ENCODE data around the gene GRIFIN. TPM values are rescaled to one million over a fixed set of nuclear protein-coding genes. Genes with fewer than 3 reads are reported as not detected.
"Not testable (repeated sequence)": the region's sequence is repeated elsewhere in the genome, so short reads cannot be mapped to it uniquely, and the experiment has no call there.

GRIFIN gene
- total RNA-seq, 1 donor from 2014 or later, result not detected

DNA sequence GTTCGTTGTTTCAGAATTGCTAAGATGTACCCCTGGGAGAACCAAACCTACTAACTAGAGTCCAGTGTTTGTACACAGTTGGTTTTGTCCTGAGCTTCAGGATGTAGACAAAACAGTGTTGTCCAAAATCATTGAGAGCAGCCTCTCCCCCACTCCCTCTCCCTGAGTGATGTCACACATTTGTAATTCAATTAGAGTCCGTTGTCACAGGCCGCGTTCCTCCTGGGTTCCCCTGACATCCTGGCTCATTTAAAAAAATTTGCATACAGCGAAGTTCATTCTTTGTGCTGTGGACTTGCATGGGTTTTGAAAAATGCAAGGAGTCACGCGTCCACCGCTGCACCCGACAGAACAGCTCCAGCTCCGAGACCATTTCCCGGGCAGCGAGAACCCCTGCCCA, 10.3 kb downstream of the GRIFIN start:
- intact Hi-C loops (cut with micrococcal nuclease), result no loop called here

DNA sequence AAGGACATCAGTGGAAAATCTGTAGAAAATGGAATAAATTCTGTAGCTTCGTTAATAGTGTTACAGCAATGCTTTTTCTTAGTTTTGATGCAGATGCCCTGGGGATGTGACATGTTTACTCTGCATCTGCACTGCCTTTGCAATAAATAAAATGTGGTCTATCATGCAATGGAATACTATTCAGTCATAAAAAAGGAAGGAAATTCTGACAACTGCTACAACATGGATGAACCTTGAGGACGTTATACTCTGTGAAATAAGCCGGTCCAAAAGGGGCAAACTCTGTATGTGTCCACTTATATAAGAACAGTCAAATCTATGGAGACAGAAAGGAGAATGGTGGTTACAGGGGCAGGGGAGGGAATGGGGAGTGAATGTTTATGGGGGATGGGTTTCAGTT, 13.5 kb downstream of the GRIFIN start:
- intact Hi-C loops (cut with micrococcal nuclease), result no loop called here

DNA sequence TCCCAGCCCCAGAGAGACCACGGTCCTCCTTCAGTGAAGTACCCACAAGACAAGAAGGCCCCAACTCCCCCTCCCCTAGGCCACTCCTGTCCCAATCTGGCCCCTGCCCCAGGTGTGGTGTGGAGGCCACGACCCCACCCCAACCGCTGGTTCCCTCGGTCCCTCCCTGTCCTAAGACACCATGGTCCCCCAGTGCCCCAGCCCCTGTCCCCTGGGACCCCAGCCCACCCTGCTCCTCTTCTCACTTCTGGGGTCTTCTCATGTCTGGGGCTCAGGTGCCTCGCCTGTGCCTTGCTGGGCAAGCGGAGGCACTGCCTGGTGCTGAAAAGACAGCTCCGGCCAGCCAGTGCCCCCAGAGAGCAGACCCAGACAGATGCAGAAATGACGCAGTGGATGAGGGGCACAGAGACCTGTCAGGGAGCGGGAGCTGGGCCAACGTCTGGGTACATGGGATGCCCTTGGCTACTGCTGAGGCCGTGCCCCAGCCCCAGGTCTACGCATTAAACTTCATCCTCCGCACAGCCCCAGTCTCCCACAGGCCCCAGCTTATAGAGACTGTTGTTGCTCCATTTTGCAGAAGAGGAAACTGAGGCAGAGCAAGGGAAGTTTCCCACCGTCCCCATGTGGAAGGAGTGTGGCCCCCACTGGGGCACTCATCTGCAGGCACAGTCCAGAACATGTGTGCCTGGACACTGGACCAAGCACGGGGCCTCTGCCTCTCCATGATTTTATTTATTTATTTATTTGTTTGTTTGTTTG, 14.8 kb downstream of the GRIFIN start:
- intact Hi-C loops (cut with micrococcal nuclease), result no loop called here

DNA sequence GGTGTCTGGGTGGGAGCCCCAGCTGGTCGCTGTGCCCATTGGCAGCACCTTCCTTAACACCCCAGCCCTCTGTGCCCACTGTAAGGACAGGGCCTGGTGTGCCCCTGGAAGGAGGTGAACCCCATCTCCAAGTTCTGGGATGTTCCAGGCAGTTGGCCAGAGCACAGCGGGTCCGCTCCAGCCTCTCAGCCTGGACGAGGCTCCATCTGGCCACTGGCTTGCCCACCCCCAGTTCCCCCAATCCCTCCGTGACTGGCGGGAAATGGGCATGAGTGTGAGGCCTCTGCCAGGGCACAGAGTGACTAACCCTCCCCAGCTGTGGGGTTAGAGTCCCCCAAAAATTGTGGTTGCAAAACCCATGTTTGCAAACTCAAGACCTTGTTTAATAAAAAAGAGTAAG, 15.6 kb downstream of the GRIFIN start:
- intact Hi-C loops (cut with micrococcal nuclease), result no loop called here

DNA sequence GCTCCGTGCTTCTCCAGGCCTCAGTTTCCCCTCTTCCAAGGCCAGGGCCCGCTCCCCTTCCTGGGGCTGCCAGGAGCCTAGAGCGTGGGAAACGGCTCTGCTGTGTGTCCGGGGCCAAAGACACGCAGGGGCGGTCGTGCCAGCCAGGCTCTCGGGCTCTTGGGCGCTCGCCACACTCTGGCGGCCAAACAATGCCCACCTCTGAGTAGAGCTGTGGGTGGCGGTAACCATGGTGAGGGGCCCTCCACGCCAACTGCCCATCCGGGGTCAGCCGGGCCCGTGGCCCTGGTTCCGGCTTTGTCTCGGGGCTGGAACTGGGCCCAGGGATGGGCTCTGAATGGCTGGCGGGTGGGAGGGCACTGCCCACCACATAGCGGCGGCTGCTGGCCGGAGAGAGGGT, 16.0 kb downstream of the GRIFIN start:
- intact Hi-C loops (cut with micrococcal nuclease), result no loop called here

DNA sequence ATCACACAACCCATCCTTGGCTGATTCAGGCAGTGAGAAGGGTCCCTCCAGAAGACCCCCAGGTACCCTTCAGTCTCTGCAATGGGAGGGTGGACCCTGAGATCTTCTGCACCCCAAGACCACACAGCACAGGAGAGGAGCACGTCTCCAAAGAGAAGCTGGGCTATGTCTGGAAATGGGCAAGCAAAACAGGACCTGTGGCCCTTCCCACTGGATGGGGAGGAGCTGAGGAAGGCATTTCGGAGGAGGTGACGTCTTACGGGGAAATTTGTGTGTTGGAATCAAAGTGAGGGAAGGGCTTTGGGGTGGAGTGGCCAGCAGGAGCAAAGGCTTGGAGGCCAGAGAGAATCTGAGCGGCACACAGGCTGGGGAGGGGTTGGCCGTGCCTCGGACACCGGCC, 16.5 kb downstream of the GRIFIN start:
- intact Hi-C loops (cut with micrococcal nuclease), result no loop called here

DNA sequence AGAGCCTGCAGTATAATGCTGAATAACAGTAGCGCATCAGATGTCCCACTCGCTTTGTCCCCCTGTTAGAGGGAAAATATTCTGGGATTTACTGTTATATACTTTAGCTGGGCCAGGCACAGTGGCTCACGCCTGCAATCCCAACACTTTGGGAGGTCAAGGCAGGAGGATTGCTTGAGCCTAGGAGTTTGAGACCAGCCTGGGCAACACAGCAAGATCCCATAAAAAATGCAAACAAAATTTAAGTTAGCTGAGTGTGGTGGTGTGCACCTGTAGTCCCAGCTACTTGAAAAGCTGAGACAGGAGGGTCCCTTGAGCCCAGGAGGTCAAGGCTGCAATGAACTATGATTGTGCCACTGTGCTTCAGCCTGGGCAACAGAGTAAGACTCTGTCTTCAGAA, 22.3 kb downstream of the GRIFIN start:
- intact Hi-C loops (cut with micrococcal nuclease), result not testable (repeated sequence)

DNA sequence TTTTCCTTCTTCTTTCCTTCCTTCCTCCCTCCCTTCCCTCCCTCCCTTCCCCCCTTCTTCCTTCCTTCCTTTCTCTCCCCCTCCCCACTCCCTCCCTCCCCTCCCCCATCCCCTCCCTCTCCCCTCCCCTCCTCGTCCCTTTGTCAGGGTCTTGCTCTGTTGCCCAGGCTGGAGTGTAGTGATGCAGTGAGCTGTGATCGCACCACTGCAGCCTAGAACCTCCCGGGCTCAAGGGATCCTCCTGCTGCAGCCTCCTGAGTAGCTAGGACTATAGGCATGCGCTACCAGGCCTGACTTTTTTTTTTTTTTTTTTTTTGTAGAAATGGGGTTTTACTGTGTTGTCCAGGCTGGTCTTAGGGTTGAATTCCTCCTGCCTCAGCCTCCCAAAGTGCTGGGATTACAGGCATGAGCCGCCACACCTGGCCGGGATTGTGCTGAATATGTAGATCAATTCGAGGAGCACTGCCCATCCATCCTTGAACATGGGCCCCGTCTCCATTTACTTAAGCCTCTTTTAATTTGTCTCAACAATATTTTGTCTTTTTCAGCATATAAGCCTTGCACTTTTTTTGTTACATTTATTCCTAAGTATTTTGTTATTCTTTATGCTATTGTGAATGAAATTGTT, 23.4 kb downstream of the GRIFIN start:
- intact Hi-C loops (cut with micrococcal nuclease), result no loop called here

DNA sequence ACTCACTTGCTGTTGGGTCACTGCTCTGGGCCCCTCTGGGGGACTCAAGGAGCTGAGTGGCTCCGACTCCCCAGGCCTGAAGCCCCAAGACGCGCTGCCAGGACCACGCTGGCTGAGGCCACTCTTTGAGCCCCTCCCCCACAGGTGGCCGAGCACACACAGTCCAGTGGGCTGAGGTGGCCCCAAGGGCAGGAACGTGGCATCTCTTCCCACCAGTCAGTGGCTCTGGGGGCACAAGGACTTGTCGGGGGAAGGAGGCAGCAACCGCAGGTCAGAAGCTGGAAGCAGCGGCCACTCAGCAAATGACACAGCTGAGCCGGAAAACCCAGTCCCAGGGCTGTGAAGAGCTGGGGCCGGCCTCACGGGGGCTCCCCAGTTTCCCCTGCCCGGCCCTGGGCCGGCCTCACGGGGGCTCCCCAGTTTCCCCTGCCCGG, 24.1 kb downstream of the GRIFIN start:
- intact Hi-C loops (cut with micrococcal nuclease), result no loop called here

DNA sequence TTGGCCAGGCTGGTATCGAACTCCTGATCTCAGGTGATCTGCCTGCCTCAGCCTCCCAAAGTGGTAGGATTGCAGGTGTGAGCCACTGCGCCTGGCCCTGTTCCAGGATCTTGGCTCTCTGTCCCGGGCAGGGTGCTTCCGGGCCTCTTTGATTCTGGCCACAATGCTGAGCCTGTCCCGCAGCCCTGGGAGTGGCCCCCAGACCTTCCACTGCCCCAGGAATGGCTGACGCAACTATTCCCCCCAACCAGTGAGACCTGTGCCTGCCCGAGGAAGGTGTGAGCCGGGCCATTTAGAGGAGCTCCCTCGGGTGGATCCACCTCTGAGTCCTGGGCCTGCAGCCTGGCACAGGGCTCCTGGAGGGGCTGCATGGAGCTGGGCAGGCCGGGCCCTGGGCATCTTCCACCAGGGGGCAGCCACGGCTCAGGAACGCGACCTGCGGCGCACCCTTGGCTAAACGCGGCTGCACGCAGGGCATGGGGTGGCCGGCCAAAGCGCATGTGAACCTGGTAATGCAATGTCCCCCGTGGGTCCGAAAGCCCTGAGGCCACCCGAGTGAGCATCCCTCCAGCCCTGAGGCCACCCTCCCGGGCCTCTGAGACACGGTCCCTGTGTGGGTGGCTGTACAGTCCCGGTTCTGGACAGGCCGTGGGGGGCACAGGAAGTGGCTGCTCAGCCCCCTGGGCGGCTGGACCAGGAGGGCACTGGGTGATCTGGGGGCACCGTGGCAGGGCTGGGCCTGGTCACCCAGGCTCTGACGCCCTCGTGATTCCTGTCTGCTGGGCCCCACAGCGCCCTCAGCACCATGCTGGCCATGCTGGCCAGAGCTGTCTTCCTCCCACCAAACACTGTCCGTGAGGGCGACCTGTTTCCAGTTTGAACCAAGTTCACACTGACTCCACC, 24.8 kb downstream of the GRIFIN start:
- intact Hi-C loops (cut with micrococcal nuclease), result no loop called here

DNA sequence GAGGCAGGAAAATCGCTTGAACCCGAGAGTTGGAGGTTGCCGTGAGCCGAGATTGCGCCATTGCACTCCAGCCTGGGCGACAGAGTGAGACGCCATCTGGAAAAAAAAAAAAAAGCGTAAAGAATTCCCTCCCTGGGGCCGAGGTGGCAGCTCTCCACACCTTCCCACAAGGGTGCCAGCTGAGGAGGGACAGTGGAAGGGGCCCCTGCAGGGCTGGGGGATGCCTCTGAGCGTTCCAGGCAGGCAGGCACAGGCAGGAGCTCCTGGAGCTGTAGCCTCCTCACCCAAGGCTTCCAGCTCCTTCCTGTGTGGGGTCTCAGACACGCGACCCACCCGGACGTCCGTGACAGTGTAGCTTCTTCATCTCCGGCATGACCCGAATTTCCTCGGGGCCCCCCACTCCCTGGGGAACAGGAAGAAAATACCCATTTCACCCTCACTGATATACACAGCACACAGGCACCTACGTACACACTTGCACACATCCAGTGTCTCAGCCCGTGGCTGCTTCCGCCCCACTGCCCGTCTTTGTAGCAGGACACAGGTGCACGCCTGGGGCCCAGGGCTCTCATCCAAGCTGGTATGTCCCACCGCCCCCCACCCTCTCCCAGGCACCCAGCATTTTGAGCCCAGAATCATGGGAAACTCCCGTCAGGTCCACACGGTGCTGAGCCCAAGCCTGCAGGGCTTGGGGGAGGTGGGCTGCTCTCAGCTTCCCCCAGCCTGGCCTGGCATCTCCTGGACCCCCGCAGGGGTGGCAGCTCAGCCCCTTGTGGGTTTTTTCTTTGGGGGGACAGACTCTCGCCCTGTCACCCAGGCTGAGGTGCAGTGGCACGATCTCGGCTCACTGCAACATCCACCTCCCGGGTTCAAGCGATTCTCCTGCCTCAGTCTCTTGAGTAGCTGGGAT, 25.7 kb downstream of the GRIFIN start:
- intact Hi-C loops (cut with micrococcal nuclease), result no loop called here

DNA sequence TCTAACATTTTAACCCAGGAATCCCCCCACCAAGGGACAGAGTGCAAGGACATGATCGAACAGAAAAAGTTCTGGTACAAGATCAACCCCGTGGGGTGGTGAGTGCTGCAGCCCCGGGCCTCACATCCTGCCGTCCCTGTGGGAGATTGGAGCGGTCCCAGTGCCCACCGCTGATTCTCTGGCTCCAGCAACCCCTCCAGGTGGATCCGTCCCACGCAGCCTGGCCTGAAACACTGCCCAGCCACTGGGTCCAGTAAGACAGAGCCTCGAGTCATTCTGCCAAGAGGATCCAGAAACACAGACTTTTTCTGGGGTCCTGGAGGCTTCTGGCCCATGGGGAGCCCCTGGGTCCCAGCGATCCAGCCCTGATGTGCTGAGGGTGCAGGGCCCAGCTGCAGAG, 29.5 kb downstream of the GRIFIN start:
- intact Hi-C loops (cut with micrococcal nuclease), result no loop called here

DNA sequence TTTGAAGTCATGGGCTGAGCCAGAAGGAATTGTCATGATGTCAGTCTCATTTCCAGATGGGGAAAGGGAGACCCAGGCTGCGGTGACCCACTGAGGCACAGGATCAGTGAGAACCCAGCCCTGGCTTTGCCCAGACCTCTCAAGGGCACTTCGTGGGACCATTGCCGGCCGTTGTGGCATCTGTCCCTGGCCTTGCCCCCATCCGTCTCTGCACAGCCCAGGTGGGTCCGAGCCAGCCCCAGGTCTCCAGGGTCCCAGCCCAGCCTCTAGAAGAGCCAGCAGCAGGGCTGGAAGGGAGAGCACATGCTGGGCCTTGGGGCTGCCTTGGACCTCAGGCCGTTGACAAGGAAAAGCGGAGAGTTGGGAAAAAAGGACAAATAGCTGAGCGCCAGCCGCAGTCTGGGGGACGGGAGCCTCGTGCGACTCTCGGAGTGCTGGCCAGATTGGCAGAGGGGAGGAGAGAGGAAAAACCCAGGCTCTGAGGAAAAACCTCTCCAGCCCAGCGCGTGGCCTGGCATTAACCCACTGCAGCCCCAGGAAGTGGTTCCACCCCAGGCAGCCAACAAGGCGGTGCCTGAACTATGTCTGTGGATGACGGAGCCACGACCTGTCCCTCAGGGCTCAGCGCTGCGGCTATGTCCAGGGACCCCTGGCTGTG, 30.2 kb downstream of the GRIFIN start:
- intact Hi-C loops (cut with micrococcal nuclease), result no loop called here

DNA sequence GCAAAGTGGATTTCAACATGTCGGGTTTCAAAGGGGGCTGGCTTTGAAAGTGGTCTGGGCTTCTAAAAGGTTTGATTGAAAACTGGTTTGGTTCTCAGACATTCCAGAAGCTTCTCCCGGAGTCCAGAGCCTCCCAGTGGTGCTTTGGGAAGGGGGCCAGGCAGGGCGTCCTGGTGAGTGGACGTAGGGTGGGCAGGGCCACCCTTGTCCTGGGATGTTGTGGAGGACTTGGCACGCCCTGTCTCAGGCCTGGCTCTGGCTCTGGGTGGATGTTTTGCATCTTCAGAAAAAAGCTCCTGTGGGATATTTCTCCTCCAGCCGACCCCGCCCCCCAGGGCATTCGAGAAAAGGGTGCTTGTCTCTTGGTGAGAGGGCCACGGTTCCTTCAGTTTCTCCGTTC, 31.2 kb downstream of the GRIFIN start:
- intact Hi-C loops (cut with micrococcal nuclease), result no loop called here

DNA sequence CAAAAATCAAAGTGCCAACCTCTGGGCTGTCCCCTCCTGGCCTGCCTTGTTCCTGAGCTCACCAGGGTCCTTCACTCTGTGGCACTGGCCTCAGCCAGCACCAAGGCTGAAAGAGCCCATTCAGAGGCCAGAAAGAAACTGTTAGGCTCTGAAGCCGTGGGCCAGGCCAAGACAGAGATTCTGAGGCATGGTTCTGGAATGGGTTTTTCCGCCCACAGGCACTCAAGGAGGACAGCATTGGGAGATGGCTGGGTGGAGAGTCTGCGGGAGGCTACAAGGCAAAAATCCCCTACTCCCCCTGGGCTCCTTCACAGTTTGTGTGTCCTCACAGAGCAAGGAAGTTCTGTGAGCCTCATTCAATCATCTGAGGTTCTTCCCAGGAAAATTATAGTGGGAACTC, 31.7 kb downstream of the GRIFIN start:
- intact Hi-C loops (cut with micrococcal nuclease), result no loop called here

DNA sequence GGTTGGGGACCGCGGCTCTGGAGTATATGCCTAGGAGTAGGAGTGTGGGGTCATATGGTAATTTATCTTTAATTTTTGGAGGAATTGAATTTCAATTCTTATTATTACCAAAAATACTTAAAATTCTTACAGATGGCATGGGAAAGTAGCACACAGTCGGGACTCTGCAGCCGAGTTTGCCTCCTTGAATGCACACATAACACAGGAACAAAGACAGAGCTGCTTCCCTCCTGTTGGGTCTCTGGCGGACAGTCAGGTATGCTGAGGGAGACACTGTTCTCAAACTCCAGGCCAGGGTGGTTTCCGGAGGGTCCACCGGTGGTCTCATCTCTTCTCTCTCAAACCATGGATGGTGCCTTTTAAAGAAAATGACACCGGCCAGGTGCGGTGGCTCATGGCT, 32.7 kb downstream of the GRIFIN start:
- intact Hi-C loops (cut with micrococcal nuclease), result no loop called here

DNA sequence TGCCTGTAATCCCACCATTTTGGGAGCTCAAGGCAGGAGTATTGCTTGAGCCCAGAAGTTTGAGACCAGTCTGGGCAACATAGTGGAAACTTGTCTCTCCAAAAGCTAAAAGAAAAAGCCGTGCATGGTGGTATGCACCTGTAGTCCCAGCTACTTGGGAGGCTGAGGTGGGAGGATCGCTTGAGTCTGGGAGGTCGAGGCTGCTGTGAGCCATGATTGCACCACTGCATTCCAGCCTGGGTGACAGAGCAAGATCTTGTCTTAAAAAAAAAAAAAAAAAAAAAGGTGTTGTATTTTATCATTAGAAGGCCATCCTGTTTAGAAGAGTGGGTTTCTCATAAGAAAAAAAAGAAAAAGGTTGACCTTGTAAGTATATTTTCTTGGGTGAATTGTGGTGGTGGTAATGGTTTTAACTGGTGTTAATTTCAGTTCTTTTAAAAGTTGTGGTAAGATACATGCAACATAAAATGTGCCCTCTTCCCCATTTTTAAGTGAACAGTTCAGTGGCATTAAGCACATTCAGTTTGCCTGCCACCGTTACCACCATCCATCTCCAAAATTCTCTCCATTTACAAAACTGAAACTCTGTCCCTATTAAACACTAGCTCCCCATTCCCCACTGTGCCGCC, 34.7 kb downstream of the GRIFIN start:
- intact Hi-C loops (cut with micrococcal nuclease), result no loop called here

DNA sequence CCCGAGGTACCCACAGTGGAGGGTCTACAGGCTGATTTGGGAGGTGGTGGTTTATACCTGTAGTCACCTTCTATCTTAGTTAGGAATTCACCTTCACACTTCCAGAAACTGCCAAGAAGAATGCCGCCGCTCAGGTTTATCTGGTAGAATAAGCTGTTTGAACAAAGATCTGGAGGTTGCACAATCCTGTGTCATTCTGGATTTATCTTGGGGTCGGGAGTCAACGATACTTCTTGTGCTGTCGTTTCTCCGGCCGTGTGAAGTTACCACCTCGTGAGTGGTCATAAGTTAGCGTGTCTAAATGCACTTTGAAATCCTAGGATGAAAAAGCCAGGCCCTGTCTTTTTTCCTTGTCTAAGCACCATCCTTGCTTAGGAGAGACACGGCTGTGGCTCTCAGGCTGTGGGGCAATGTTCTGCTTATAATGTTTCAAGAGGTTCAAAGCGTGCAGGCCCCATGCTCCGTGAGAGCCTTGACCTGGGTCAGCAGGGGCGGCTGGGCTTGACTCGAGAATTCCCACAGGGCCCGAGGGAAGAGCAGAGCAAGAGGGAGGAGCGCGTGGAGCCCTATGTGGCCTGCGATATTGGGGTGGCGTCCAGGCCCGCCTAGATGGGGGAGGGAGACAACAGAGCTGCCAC, 35.5 kb downstream of the GRIFIN start:
- intact Hi-C loops (cut with micrococcal nuclease), result no loop called here

DNA sequence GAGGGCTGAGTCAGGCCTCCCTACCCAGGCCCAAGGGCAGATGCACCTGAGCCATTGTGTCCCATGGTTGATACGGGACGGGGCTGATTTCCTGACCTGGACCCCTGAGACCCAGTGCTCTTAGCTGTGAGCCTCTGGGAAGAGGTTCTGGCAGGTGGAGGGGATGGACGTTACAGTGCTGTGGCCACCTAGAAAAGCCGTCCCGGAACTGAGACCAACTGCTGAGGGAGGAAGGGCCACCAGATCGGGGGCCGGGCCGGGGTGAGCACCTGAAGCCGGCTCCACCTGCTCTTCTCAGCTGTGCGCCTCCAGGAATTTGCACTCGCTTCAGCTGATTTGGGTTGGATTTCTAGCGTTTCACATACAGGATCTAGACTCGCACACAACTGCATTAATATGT, 37.4 kb downstream of the GRIFIN start:
- intact Hi-C loops (cut with micrococcal nuclease), result no loop called here

DNA sequence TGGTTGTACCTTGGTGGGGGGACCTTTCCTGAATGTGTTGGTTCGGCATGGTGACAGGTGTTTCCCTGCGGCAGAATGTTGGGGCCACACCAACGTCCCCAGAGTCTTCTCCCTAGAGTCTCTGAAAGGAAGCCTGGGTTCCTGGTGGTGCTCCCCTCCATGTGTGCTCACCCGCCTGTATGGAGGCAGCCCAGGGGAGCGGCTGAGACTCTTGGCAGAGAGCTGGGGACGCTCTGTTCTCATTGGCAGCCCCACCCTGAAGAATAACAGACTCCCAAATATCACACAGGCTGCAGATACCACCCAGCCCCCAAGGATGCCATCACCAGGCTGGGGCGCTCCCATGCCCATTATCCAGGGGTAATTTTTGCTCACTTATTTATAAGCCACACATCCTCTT, 38.0 kb downstream of the GRIFIN start:
- intact Hi-C loops (cut with micrococcal nuclease), result no loop called here
